C4-2B (cell line): Measurements from ENCODE around the gene TUFM.

Experiments used
- H3K27ac ChIP-seq: fragments of 450-650 bp; 2 replicates; pipeline ENCODE4 v1.5.1; 2017
- ZFX ChIP-seq: fragments of 450-650 bp; IDR thresholded peaks from 2 replicates; pipeline ENCODE4 v1.6.1; 2017
- TF ChIP-seq, protein P1 (sequence below): fragments of 450-650 bp; conservative IDR thresholded peaks from 2 replicates; pipeline ENCODE4 v1.5.1; 2017; ENCODE audit warnings: mild to moderate bottlenecking

Gene TUFM

DNA sequence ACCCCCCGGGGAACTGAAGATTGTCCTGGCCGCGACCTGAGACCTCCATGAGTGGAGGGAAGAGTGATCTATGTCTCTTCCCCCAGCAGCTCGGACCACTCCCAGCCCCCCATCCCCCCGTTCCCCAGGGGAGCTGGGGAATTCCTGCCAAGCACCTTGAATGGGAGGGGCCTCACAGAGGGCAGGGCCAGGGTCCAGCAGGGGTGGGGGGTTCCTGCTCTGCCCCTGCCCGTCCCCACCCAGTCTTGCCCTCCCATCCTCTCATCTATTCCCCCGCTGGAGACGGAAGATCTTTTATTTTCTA, 9.4 kb downstream of the TUFM start:
- no peak for TF ChIP-seq ZFX
- TF ChIP-seq, protein P1, sequence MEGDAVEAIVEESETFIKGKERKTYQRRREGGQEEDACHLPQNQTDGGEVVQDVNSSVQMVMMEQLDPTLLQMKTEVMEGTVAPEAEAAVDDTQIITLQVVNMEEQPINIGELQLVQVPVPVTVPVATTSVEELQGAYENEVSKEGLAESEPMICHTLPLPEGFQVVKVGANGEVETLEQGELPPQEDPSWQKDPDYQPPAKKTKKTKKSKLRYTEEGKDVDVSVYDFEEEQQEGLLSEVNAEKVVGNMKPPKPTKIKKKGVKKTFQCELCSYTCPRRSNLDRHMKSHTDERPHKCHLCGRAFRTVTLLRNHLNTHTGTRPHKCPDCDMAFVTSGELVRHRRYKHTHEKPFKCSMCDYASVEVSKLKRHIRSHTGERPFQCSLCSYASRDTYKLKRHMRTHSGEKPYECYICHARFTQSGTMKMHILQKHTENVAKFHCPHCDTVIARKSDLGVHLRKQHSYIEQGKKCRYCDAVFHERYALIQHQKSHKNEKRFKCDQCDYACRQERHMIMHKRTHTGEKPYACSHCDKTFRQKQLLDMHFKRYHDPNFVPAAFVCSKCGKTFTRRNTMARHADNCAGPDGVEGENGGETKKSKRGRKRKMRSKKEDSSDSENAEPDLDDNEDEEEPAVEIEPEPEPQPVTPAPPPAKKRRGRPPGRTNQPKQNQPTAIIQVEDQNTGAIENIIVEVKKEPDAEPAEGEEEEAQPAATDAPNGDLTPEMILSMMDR, result no peak
- H3K27ac ChIP-seq, result no peak overlapping the region

- TF ChIP-seq, protein P1, result no peak
- no peak for TF ChIP-seq ZFX
- H3K27ac ChIP-seq, result no peak overlapping the region
Measured at GRCh38 chr16:28835864-28836760, 10.0 kb downstream of the TUFM start.

- no peak overlapping the region for H3K27ac ChIP-seq
- TF ChIP-seq ZFX, result no peak
- TF ChIP-seq, protein P1, result no peak
Measured at GRCh38 chr16:28834873-28835863, 11.0 kb downstream of the TUFM start.

DNA sequence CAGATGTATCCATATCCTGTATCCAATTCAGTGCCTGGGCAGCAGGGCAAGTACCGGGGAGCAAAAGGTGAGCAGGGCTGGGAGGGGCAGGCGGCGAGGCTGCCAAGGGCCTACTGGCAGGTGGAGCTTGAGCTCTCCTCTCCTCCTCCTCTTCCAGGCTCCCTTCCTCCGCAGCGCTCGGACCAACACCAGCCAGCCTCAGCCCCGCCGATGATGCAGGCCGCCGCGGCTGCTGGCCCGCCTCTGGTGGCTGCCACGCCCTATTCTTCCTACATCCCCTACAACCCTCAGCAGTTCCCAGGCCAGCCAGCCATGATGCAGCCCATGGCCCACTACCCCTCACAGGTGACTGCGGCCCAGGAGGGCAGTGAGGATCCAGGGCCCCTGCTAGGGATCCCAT, 11.8 kb downstream of the TUFM start:
- no peak overlapping the region for H3K27ac ChIP-seq
- TF ChIP-seq, protein P1, result no peak
- TF ChIP-seq ZFX, result no peak

- no peak overlapping the region for H3K27ac ChIP-seq
- TF ChIP-seq, protein P1, result no peak
- TF ChIP-seq ZFX, result no peak
Measured at GRCh38 chr16:28830531-28830930, 15.6 kb downstream of the TUFM start.

DNA sequence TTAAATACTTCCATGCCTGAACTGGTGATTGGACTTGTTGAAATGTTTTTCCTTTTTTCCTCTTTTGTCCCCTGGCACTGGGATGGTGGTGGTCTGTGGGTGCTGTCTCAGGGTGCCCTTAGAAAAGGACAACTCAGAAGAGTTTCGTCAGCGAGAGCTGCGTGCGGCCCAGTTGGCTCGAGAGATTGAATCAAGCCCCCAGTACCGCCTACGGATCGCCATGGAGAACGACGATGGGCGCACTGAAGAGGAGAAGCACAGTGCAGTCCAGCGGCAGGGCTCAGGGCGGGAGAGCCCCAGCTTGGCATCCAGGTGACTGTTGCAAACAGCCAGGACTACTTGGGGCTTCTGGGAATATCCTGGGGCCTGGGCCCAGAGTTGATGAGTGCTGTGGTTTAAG, 16.4 kb downstream of the TUFM start:
- no peak overlapping the region for H3K27ac ChIP-seq
- TF ChIP-seq, protein P1, result no peak
- no peak for TF ChIP-seq ZFX

DNA sequence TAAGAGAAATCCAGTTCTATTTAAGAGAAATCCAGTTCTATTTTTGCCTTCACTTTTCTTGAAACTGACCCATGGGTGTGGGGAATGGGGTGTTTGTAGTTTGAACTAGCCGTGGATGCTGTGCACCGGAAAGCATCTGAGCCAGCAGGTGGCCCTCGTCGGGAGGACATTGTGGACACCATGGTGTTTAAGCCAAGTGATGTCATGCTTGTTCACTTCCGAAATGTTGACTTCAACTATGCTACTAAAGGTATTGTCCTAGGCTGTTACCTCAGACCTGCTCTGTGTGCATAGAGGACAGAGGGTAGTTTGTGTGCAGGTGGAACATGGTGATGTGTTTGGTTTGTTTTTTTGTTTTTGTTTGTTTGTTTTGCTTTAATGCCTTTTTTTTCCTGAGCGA, 20.0 kb downstream of the TUFM start:
- TF ChIP-seq, protein P1, result no peak
- TF ChIP-seq ZFX, result no peak
- no peak overlapping the region for H3K27ac ChIP-seq
